Mucosa of descending colon (tissue), 3 donors: ENCODE results near the gene MAP3K7CL. TPM values are rescaled to one million over a fixed set of nuclear protein-coding genes. Genes with fewer than 3 reads are reported as not detected.

Experiments used
- ATAC-seq: fragments of 200-7000 bp; cut with Tn5 transposase; one replicate; pipeline ENCODE4 v1.9.1; 2020; ENCODE audit warnings: mild to moderate bottlenecking, moderate library complexity
- DNase-seq, 3 donors: peaks; one replicate each; pipeline ENCODE4 v3.0.0-alpha.2; 2020
- H3K36me3 ChIP-seq: fragments of 200-600 bp; one replicate; pipeline ENCODE4 v1.8.0; 2021; ENCODE audit warnings: low read depth, mild to moderate bottlenecking
- H3K4me1 ChIP-seq: fragments of 200-600 bp; one replicate; pipeline ENCODE4 v1.8.0; 2021; ENCODE audit warnings: low read depth, mild to moderate bottlenecking
- H3K4me3 ChIP-seq: fragments of 200-600 bp; one replicate; pipeline ENCODE4 v1.8.0; 2021; ENCODE audit warnings: mild to moderate bottlenecking
- H3K9me3 ChIP-seq: fragments of 200-600 bp; one replicate; pipeline ENCODE4 v1.8.0; 2021; ENCODE audit warnings: mild to moderate bottlenecking
- intact Hi-C, 2 donors: fragments of 100-400 bp; cut with DNase I in 1 of 2; cut with micrococcal nuclease in 1 of 2; formaldehyde crosslinking; loops; one replicate each; pipeline versions ENCODE4 v1.11.0 to v1.11.1; 2022; cut with DNase I, micrococcal nuclease
- total RNA-seq, 3 donors: library from RNA; stranded (reverse); fragmentation: NEBNext Ultra II Directional in 2 of 3; extraction: Animal tissue kit (Norgen Biotek cat#: 25700) in 2 of 3; gene quantifications; one replicate each; pipeline versions ENCODE4 v1.2.1 to v1.2.4, GENCODE V29; 2021 to 2023
- TF ChIP-seq, protein P1 (sequence below): fragments of 200-600 bp; IDR thresholded peaks from one replicate; pipeline ENCODE4 v1.8.0; 2022; ENCODE audit warnings: antibody characterized with exemption, mild to moderate bottlenecking
- donor health status: DM: no; HTN: no; CAD: no; lungs with moderate emphysema.
- donor health status: DM: no; HTN: no; CAD: no.
- donor health status: DM: no; HTN: yes; CAD: no.

The MAP3K7CL gene
- total RNA-seq, 3 donors from 2014 or later: 2.2 to 7.9 (median 4.3) TPM

- intact Hi-C loops: no loop called here
Observed at GRCh38 chr21:29176471-29177120, 46.2 kb downstream of the MAP3K7CL start.

GRCh38 chr21:29177800-29178199 is 47.4 kb downstream of the MAP3K7CL start:
- Histone ChIP-seq H3K9me3 (no peaks in the 10 kb centered on the region), H3K36me3 (no peaks in the 10 kb centered on the region), H3K4me1 (peaks cover 34% of the 10 kb centered on the region), H3K4me3 (no peak overlapping the region)
- peak; percentile 87 for ATAC-seq
- intact Hi-C loops: no loop called here
- DNase-seq: no peak
- TF ChIP-seq, protein P1, sequence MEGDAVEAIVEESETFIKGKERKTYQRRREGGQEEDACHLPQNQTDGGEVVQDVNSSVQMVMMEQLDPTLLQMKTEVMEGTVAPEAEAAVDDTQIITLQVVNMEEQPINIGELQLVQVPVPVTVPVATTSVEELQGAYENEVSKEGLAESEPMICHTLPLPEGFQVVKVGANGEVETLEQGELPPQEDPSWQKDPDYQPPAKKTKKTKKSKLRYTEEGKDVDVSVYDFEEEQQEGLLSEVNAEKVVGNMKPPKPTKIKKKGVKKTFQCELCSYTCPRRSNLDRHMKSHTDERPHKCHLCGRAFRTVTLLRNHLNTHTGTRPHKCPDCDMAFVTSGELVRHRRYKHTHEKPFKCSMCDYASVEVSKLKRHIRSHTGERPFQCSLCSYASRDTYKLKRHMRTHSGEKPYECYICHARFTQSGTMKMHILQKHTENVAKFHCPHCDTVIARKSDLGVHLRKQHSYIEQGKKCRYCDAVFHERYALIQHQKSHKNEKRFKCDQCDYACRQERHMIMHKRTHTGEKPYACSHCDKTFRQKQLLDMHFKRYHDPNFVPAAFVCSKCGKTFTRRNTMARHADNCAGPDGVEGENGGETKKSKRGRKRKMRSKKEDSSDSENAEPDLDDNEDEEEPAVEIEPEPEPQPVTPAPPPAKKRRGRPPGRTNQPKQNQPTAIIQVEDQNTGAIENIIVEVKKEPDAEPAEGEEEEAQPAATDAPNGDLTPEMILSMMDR: no peak

More at GRCh38 chr21:29176471-29177120, 46.2 kb downstream of the MAP3K7CL start:
- H3K9me3 ChIP-seq: no peaks in the 10 kb centered on the region
- peaks cover 29% of the 10 kb centered on the region for H3K4me1 ChIP-seq
- DNase-seq (no peak), ATAC-seq (peak; percentile 10)
- H3K36me3 ChIP-seq: no peaks in the 10 kb centered on the region
- TF ChIP-seq, protein P1: no peak
- H3K4me3 ChIP-seq: no peak overlapping the region

DNA sequence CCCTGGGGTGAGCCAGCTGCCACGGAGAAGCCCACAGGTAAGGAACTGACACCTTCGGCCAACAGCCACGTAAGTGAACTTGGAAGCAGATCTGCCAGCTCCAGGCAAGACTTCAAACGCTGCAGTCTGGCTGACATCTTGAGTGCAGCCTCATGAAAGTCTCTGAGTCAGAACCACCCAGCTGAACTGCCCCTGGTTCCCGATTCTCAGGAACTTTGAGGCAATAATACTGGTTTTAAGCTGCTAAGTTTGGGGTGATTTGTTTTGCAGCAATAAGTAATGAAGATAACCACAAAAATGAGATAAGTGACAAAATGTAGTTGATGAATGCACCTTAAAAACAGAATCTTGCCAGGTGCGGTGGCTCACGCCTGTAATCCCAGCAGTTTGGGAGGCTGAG is 48.5 kb downstream of the MAP3K7CL start:
- DNase-seq (no peak), ATAC-seq (no peak)
- H3K4me1 ChIP-seq: peaks cover 44% of the 10 kb centered on the region
- TF ChIP-seq, protein P1: no peak
- no peak overlapping the region for H3K4me3 ChIP-seq
- intact Hi-C loops: no loop called here
- H3K9me3 ChIP-seq: no peaks in the 10 kb centered on the region
- no peaks in the 10 kb centered on the region for H3K36me3 ChIP-seq

- Histone ChIP-seq H3K36me3 (no peaks in the 10 kb centered on the region), H3K4me3 (no peak overlapping the region), H3K4me1 (peaks cover 45% of the 10 kb centered on the region), H3K9me3 (no peaks in the 10 kb centered on the region)
- TF ChIP-seq, protein P1: no peak
- intact Hi-C loops: no loop called here
- DNase-seq (no peak), ATAC-seq (no peak)
Observed at GRCh38 chr21:29179503-29179902, 49.1 kb downstream of the MAP3K7CL start.

DNA sequence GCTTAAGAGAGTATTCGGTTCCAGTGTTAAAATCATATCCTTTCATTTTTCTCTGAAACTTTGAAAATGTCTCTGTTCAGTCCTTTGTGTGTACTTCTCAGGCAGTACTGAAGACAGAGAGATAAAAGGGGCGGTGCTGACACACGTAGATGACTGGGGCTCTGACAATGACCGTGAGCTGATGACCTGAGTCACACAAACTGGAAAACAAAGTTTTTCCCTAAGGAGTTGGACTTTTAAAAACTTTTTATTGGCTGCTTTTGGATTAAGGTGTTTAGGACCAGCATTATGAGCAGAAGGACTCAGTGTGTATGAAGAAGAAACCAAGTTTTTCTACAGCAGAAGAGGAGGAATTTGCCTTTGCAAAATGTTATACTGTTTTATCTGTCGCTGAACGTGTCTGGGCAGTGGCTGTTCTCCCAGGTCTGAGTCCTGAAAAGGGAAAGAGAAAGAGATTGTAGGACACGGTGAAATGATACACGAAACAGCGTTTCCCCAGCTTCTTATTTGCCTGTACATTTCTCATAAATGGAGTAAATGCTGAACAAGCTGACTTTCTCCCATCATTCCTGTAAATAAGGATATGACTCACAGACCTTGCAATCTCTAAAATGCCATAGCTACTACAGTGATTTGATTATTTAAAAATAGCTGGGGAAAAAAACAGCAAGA is 51.5 kb downstream of the MAP3K7CL start:
- peak in 1 of 3 donors; percentile 34 for DNase-seq
- intact Hi-C loops: no loop called here
- H3K36me3 ChIP-seq: no peaks in the 10 kb centered on the region
- H3K9me3 ChIP-seq: no peaks in the 10 kb centered on the region
- no peak overlapping the region for H3K4me3 ChIP-seq
- ATAC-seq: peak; percentile 79
- H3K4me1 ChIP-seq: peaks cover 30% of the 10 kb centered on the region
- TF ChIP-seq, protein P1: no peak
